ENCODE data around the gene CHST14.

CHST14 gene

GRCh38 chr15:40440743-40441564, 29.8 kb upstream of the CHST14 start, which contains the start of gene BAHD1:
BAHD1 (plus strand) TSS chr15:40440953; CDS start chr15:40458465, 17,512 bp downstream.
- FAIRE-seq (peak; percentile 94), DNase-seq (ENCODE audit: insufficient read length, low spot score) (peak; percentile 100)

GRCh38 chr15:40441565-40442531, 28.9 kb upstream of the CHST14 start:
- no peak for TF ChIP-seq POLR2A (IDR thresholded peaks at IDR 0.05; ENCODE audit: low read depth, low read length)
- no peak for TF ChIP-seq POLR2AphosphoS5 (IDR thresholded peaks at IDR 0.05; ENCODE audit: low read depth, low read length)
- no peak for TF ChIP-seq POU2F2 (IDR thresholded peaks at IDR 0.05; ENCODE audit: low read depth, low read length)
- TF ChIP-seq SPI1 (IDR thresholded peaks at IDR 0.05; ENCODE audit: low read depth, low read length) = no peak
- TF ChIP-seq PAX5 (IDR thresholded peaks at IDR 0.05; ENCODE audit: insufficient read depth, low read length, severe bottlenecking) = no peak
- no peak for TF ChIP-seq TAF1 (IDR thresholded peaks at IDR 0.05; ENCODE audit: low read depth, low read length)
- DNase-seq (ENCODE audit: insufficient read length, low spot score) = no peak
- peak; percentile 50 for FAIRE-seq

More at GRCh38 chr15:40440743-40441564, 29.8 kb upstream of the CHST14 start, which contains the start of gene BAHD1:
- TF ChIP-seq POU2F2 (IDR thresholded peaks at IDR 0.05; ENCODE audit: low read depth, low read length) (no peak), POLR2AphosphoS5 (IDR thresholded peaks at IDR 0.05; ENCODE audit: low read depth, low read length) (no peak), SPI1 (IDR thresholded peaks at IDR 0.05; ENCODE audit: low read depth, low read length) (no peak), POLR2A (IDR thresholded peaks at IDR 0.05; ENCODE audit: low read depth, low read length) (no peak), TAF1 (IDR thresholded peaks at IDR 0.05; ENCODE audit: low read depth, low read length) (no peak), PAX5 (IDR thresholded peaks at IDR 0.05; ENCODE audit: insufficient read depth, low read length, severe bottlenecking) (no peak)

- FAIRE-seq (no peak), DNase-seq (ENCODE audit: insufficient read length, low spot score) (no peak)
- no peak for TF ChIP-seq SPI1 (IDR thresholded peaks at IDR 0.05; ENCODE audit: low read depth, low read length)
- no peak for TF ChIP-seq PAX5 (IDR thresholded peaks at IDR 0.05; ENCODE audit: insufficient read depth, low read length, severe bottlenecking)
- no peak for TF ChIP-seq POU2F2 (IDR thresholded peaks at IDR 0.05; ENCODE audit: low read depth, low read length)
- TF ChIP-seq POLR2A (IDR thresholded peaks at IDR 0.05; ENCODE audit: low read depth, low read length) = no peak
- no peak for TF ChIP-seq POLR2AphosphoS5 (IDR thresholded peaks at IDR 0.05; ENCODE audit: low read depth, low read length)
- TF ChIP-seq TAF1 (IDR thresholded peaks at IDR 0.05; ENCODE audit: low read depth, low read length) = no peak
Observed at GRCh38 chr15:40443255-40443654, 27.5 kb upstream of the CHST14 start.

- DNase-seq (ENCODE audit: insufficient read length, low spot score) = no peak
- TF ChIP-seq TAF1 (IDR thresholded peaks at IDR 0.05; ENCODE audit: low read depth, low read length) = no peak
- no peak for TF ChIP-seq POLR2AphosphoS5 (IDR thresholded peaks at IDR 0.05; ENCODE audit: low read depth, low read length)
- no peak for TF ChIP-seq POU2F2 (IDR thresholded peaks at IDR 0.05; ENCODE audit: low read depth, low read length)
- no peak for TF ChIP-seq PAX5 (IDR thresholded peaks at IDR 0.05; ENCODE audit: insufficient read depth, low read length, severe bottlenecking)
- no peak for TF ChIP-seq SPI1 (IDR thresholded peaks at IDR 0.05; ENCODE audit: low read depth, low read length)
- TF ChIP-seq POLR2A (IDR thresholded peaks at IDR 0.05; ENCODE audit: low read depth, low read length) = no peak
- no peak for FAIRE-seq
Observed at GRCh38 chr15:40443846-40444245, 26.9 kb upstream of the CHST14 start.

GRCh38 chr15:40444736-40445135, 26.0 kb upstream of the CHST14 start:
- no peak for FAIRE-seq
- no peak for DNase-seq (ENCODE audit: insufficient read length, low spot score)
- no peak for TF ChIP-seq POU2F2 (IDR thresholded peaks at IDR 0.05; ENCODE audit: low read depth, low read length)
- TF ChIP-seq POLR2AphosphoS5 (IDR thresholded peaks at IDR 0.05; ENCODE audit: low read depth, low read length) = no peak
- TF ChIP-seq PAX5 (IDR thresholded peaks at IDR 0.05; ENCODE audit: insufficient read depth, low read length, severe bottlenecking) = no peak
- TF ChIP-seq TAF1 (IDR thresholded peaks at IDR 0.05; ENCODE audit: low read depth, low read length) = no peak
- no peak for TF ChIP-seq POLR2A (IDR thresholded peaks at IDR 0.05; ENCODE audit: low read depth, low read length)
- TF ChIP-seq SPI1 (IDR thresholded peaks at IDR 0.05; ENCODE audit: low read depth, low read length) = no peak

GRCh38 chr15:40445421-40445922, 25.3 kb upstream of the CHST14 start:
- no peak for DNase-seq (ENCODE audit: insufficient read length, low spot score)
- TF ChIP-seq POLR2AphosphoS5 (IDR thresholded peaks at IDR 0.05; ENCODE audit: low read depth, low read length) = no peak
- no peak for TF ChIP-seq SPI1 (IDR thresholded peaks at IDR 0.05; ENCODE audit: low read depth, low read length)
- no peak for TF ChIP-seq POU2F2 (IDR thresholded peaks at IDR 0.05; ENCODE audit: low read depth, low read length)
- no peak for TF ChIP-seq POLR2A (IDR thresholded peaks at IDR 0.05; ENCODE audit: low read depth, low read length)
- FAIRE-seq = no peak

- FAIRE-seq (no peak), DNase-seq (ENCODE audit: insufficient read length, low spot score) (no peak)
- TF ChIP-seq TAF1 (IDR thresholded peaks at IDR 0.05; ENCODE audit: low read depth, low read length) (no peak), POLR2A (IDR thresholded peaks at IDR 0.05; ENCODE audit: low read depth, low read length) (no peak), POU2F2 (IDR thresholded peaks at IDR 0.05; ENCODE audit: low read depth, low read length) (no peak), SPI1 (IDR thresholded peaks at IDR 0.05; ENCODE audit: low read depth, low read length) (no peak), PAX5 (IDR thresholded peaks at IDR 0.05; ENCODE audit: insufficient read depth, low read length, severe bottlenecking) (no peak), POLR2AphosphoS5 (IDR thresholded peaks at IDR 0.05; ENCODE audit: low read depth, low read length) (no peak)
Observed at GRCh38 chr15:40446144-40446543, 24.6 kb upstream of the CHST14 start.

GRCh38 chr15:40448354-40448753, 22.4 kb upstream of the CHST14 start:
- no peak for TF ChIP-seq TAF1 (IDR thresholded peaks at IDR 0.05; ENCODE audit: low read depth, low read length)
- no peak for TF ChIP-seq POLR2AphosphoS5 (IDR thresholded peaks at IDR 0.05; ENCODE audit: low read depth, low read length)
- TF ChIP-seq SPI1 (IDR thresholded peaks at IDR 0.05; ENCODE audit: low read depth, low read length) = no peak
- no peak for TF ChIP-seq PAX5 (IDR thresholded peaks at IDR 0.05; ENCODE audit: insufficient read depth, low read length, severe bottlenecking)
- TF ChIP-seq POU2F2 (IDR thresholded peaks at IDR 0.05; ENCODE audit: low read depth, low read length) = no peak
- no peak for TF ChIP-seq POLR2A (IDR thresholded peaks at IDR 0.05; ENCODE audit: low read depth, low read length)
- DNase-seq (ENCODE audit: insufficient read length, low spot score) (no peak), FAIRE-seq (no peak)
